Measurements from ENCODE around the gene REX1BD.
"Not testable (repeated sequence)": the region's sequence is repeated elsewhere in the genome, so short reads cannot be mapped to it uniquely, and the experiment has no call there.

REX1BD gene

GRCh38 chr19:18588611-18589379 is at the start of gene REX1BD:
Gene REX1BD (plus strand): TSS chr19:18588798. CDS start chr19:18588802, 4 bp downstream.
- DNase-seq, result peak; percentile 83

- peak; percentile 6 for DNase-seq
These were observed 49.2 kb upstream of the REX1BD start for GRCh38 chr19:18539372-18539771.

- not testable (repeated sequence) for DNase-seq
These were observed 48.4 kb upstream of the REX1BD start for GRCh38 chr19:18540200-18540599.

GRCh38 chr19:18541258-18541991 is 47.2 kb upstream of the REX1BD start:
- no peak for DNase-seq

GRCh38 chr19:18541992-18542940 is 46.3 kb upstream of the REX1BD start:
- no peak for DNase-seq

- peak; percentile 97 for DNase-seq
These were observed 45.4 kb upstream of the REX1BD start, which contains the start of gene FKBP8 for GRCh38 chr19:18542941-18543813. Gene FKBP8 (minus strand): TSS chr19:18543573. CDS start chr19:18541970, 1,603 bp downstream.

GRCh38 chr19:18543814-18544475 is 44.7 kb upstream of the REX1BD start:
- DNase-seq, result peak; percentile 82

- no peak for DNase-seq
These were observed 37.0 kb upstream of the REX1BD start for GRCh38 chr19:18551631-18552030.

- peak; percentile 65 for DNase-seq
These were observed 31.0 kb upstream of the REX1BD start, which contains the start of gene KXD1 for GRCh38 chr19:18557411-18558201. Gene KXD1 (plus strand): TSS chr19:18557870. CDS start chr19:18562057, 4,187 bp downstream.

- no peak for DNase-seq
These were observed 30.4 kb upstream of the REX1BD start for GRCh38 chr19:18558202-18558555.

GRCh38 chr19:18558604-18559003 is 30.0 kb upstream of the REX1BD start:
- DNase-seq, result no peak

- no peak for DNase-seq
These were observed 28.9 kb upstream of the REX1BD start for GRCh38 chr19:18559685-18560084.

- no peak for DNase-seq
These were observed 26.5 kb upstream of the REX1BD start for GRCh38 chr19:18562086-18562485.

- DNase-seq, result no peak
These were observed 21.6 kb upstream of the REX1BD start for GRCh38 chr19:18566953-18567352.

GRCh38 chr19:18568367-18568766 is 20.2 kb upstream of the REX1BD start:
- no peak for DNase-seq

GRCh38 chr19:18571564-18572344 is 16.8 kb upstream of the REX1BD start, which contains the start of gene UBA52:
Gene UBA52 (plus strand): TSS chr19:18571857. CDS start chr19:18573301, 1,444 bp downstream.
- peak; percentile 75 for DNase-seq

- no peak for DNase-seq
These were observed 13.8 kb upstream of the REX1BD start for GRCh38 chr19:18574691-18575291.

GRCh38 chr19:18576383-18576782 is 12.2 kb upstream of the REX1BD start:
- DNase-seq, result no peak

GRCh38 chr19:18577365-18577914 is 11.2 kb upstream of the REX1BD start:
- no peak for DNase-seq
